Heart left ventricle (tissue), 16 donors: Measurements from ENCODE around the gene POC1A. TPM values are rescaled to one million over a fixed set of nuclear protein-coding genes. Genes with fewer than 3 reads are reported as not detected.

Source experiments
- ATAC-seq, 4 donors: fragments of 200-7000 bp; cut with Tn5 transposase; one replicate each; pipeline ENCODE4 v1.9.1; 2020 to 2022; ENCODE audit warnings: moderate library complexity in 4 of 4, mild to moderate bottlenecking in 3 of 4, moderate number of reproducible peaks in 1 of 4
- DNase-seq, 5 donors: peaks; one replicate each; pipeline ENCODE4 v3.0.0-alpha.2; 2020
- H3K27ac ChIP-seq, 12 donors: fragments of 200-600 bp; sonication (generic) in 4 of 12; one replicate each; pipeline versions ENCODE4 v1.5.0 to v1.8.0; 2016 to 2022; ENCODE audit warnings: mild to moderate bottlenecking in 2 of 12
- H3K27me3 ChIP-seq, 9 donors: fragments of 200-600 bp; sonication (generic) in 2 of 9; one replicate each; pipeline versions ENCODE4 v1.5.1 to v1.8.0; 2016 to 2022; ENCODE audit warnings: mild to moderate bottlenecking in 3 of 9
- H3K36me3 ChIP-seq, 9 donors: fragments of 200-600 bp; sonication (generic) in 2 of 9; one replicate each; pipeline versions ENCODE4 v1.5.0 to v1.8.0; 2018 to 2022; ENCODE audit warnings: mild to moderate bottlenecking in 2 of 9
- H3K4me1 ChIP-seq, 12 donors: fragments of 200-600 bp; sonication (generic) in 4 of 12; one replicate each; pipeline versions ENCODE4 v1.5.0 to v1.8.0; 2016 to 2022; ENCODE audit warnings: mild to moderate bottlenecking in 3 of 12
- H3K4me3 ChIP-seq, 12 donors: fragments of 200-600 bp; sonication (generic) in 4 of 12; one replicate each; pipeline versions ENCODE4 v1.5.0 to v1.8.0; 2017 to 2022; ENCODE audit warnings: mild to moderate bottlenecking in 9 of 12, moderate library complexity in 4 of 12
- H3K9me3 ChIP-seq, 12 donors: fragments of 200-600 bp; sonication (generic) in 4 of 12; one replicate each; pipeline versions ENCODE4 v1.5.0 to v1.8.0; 2016 to 2022; ENCODE audit warnings: mild to moderate bottlenecking in 1 of 12
- CTCF ChIP-seq, 12 donors: fragments of 200-600 bp; sonication (generic) in 4 of 12; IDR thresholded peaks; one replicate each; pipeline versions ENCODE4 v1.5.0 to v1.8.0; 2018 to 2022; ENCODE audit warnings: antibody characterized with exemption in 12 of 12, mild to moderate bottlenecking in 5 of 12
- POLR2A ChIP-seq, 2 donors: fragments of 450-650 bp; IDR thresholded peaks; one replicate each; pipeline ENCODE4 v1.6.1; 2017; ENCODE audit warnings: antibody characterized with exemption in 2 of 2, mild to moderate bottlenecking in 2 of 2, moderate library complexity in 2 of 2
- WGBS, 4 donors: extraction: QIAGEN DNeasy Blood & Tissue Kit in 2 of 4; methylation state at CpG; one replicate each; pipeline versions ENCODE4 v1.1.5 to v1.1.7; 2013 to 2018; 5-methylcytosine and 5-hydroxymethylcytosine counted together
- intact Hi-C, 10 donors: fragments of 100-400 bp; cut with DNase I; formaldehyde crosslinking; loops; one replicate each; pipeline versions ENCODE4 v1.11.1 to v1.14.2; 2022
- polyA plus RNA-seq, 2 donors: library from polyadenylated mRNA; stranded (reverse); fragments of 200-250 nt; gene quantifications; one replicate each; pipeline ENCODE4 v1.2.3, GENCODE V29; 2013
- total RNA-seq, 9 donors: library from RNA; depleted of rRNA in 2 of 9; stranded (reverse); fragments of >200 nt in 2 of 9; fragmentation: NEBNext Ultra II Directional in 3 of 9; extraction: Animal tissue kit (Norgen Biotek cat#: 25700) in 3 of 9; gene quantifications; one replicate each; pipeline versions ENCODE4 v1.1.0 to v1.2.4, GENCODE V29; 2016 to 2023
- donor health status: ischemic (EF 13 %, LVEDD 7.1; RV severe dilation, severe dysfunction).
- donor health status: healthy with polysubstance abuse.
- donor health status: DM: no; HTN: yes; CAD: no.
- donor health status: DM: no; HTN: no; CAD: no.
- donor health status: ischemic (EF 25% LVEDD 6.9; RV normal size, moderate dysfunction).
- donor health status: ischemic (EF 25% LVEDD 5.7; RV mildly dilated, moderate dysfunction).
- donor health status: healthy.
- donor health status: DM: yes; HTN: yes; CAD: no.
- donor health status: ischemic (EF 35%, LVEDD 5.7; RV mildly dilated, moderate dysfunction).
- donor health status: nonischemic (EF 11% LVEDD 7.7; RV severe dilation, severe dysfunction).
- donor health status: DM: yes; HTN: yes; CAD: no.
- donor health status: PGD.
- donor health status: ischemic (EF 29% LVEDD 5.4; RV normal size, mild dysfunction).
- donor health status: nonischemic (EF 23%, LVEDD 6.1; RV moderate dilation, normal function).

POC1A gene
- total and polyA plus RNA-seq, 11 donors = 0.50 to 5.2 (median 1.4) TPM

- WGBS, 4 donors = 1 to 6% (median 4%) methylated on average over 10 to 26 of the region's 26 CpGs
- Histone ChIP-seq H3K27ac (peak overlapping the region; percentile 82 to 97 (median 94)), H3K36me3 (peaks cover 3 to 40% (median 33%) of the 10 kb centered on the region in 9 donors), H3K4me1 (peaks cover 19 to 71% (median 54%) of the 10 kb centered on the region in 12 donors), H3K4me3 (peak overlapping the region; percentile 66 to 96 (median 88)), H3K9me3 (no peaks in the 10 kb centered on the region), H3K27me3 (no peaks in the 10 kb centered on the region)
- intact Hi-C loops = loop anchor here in 9 of 10 donors (1.0 to 5.0 kb wide), 10 partner anchors 38 to 88 kb away; no protein-coding TSS in a partner anchor
- ATAC-seq = no peak
- TF ChIP-seq CTCF (IDR thresholded peaks at IDR 0.05) = peak in 11 of 12 donors; percentile 4 to 51 (median 27)
- TF ChIP-seq POLR2A (IDR thresholded peaks at IDR 0.05) = no peak
- no peak for DNase-seq
These were observed 99.3 kb downstream of the POC1A start for GRCh38 chr3:52054661-52055511.

- Histone ChIP-seq H3K9me3 (no peaks in the 10 kb centered on the region), H3K27ac (peak overlapping the region; percentile 82 to 97 (median 94)), H3K4me3 (peak overlapping the region; percentile 5 to 96 (median 88)), H3K4me1 (peaks cover 19 to 83% (median 63%) of the 10 kb centered on the region in 12 donors), H3K27me3 (no peaks in the 10 kb centered on the region), H3K36me3 (peaks cover 3 to 53% (median 45%) of the 10 kb centered on the region in 9 donors)
- TF ChIP-seq CTCF (IDR thresholded peaks at IDR 0.05) (peak in 9 of 12 donors; percentile 2 to 49 (median 21)), POLR2A (IDR thresholded peaks at IDR 0.05) (no peak)
- intact Hi-C loops = loop anchor here (1.0 to 5.0 kb wide), 13 partner anchors 29 to 91 kb away; no protein-coding TSS in a partner anchor
- WGBS, 4 donors = 54 to 67% (median 60%) methylated on average over 18 to 31 of the region's 31 CpGs
- DNase-seq (peak in 2 of 5 donors; percentile 41 to 52), ATAC-seq (peak in 1 of 4 donors; percentile 15)
These were observed 100.6 kb downstream of the POC1A start for GRCh38 chr3:52053307-52054304.

GRCh38 chr3:52052831-52053306 lies 101.4 kb downstream of the POC1A start:
- TF ChIP-seq POLR2A (IDR thresholded peaks at IDR 0.05) = no peak
- peak; percentile 27 to 76 (median 57) for TF ChIP-seq CTCF (IDR thresholded peaks at IDR 0.05)
- intact Hi-C loops = loop anchor here (1.0 to 5.0 kb wide), 11 partner anchors 28 to 92 kb away; no protein-coding TSS in a partner anchor
- DNase-seq (peak; percentile 93 to 95 (median 95)), ATAC-seq (peak; percentile 41 to 69 (median 51))
- Histone ChIP-seq H3K27me3 (no peaks in the 10 kb centered on the region), H3K27ac (peak overlapping the region; percentile 82 to 97 (median 94)), H3K4me3 (peak overlapping the region in 11 of 12 donors; percentile 10 to 96 (median 90)), H3K4me1 (peaks cover 19 to 88% (median 68%) of the 10 kb centered on the region in 12 donors), H3K9me3 (no peaks in the 10 kb centered on the region), H3K36me3 (peaks cover 3 to 60% (median 50%) of the 10 kb centered on the region in 9 donors)
- 4 to 15% (median 7%) methylated on average over 10 of the region's 10 CpGs for WGBS, 4 donors
